ENCODE data around the gene TREML1.
"Not testable (repeated sequence)": the region's sequence is repeated elsewhere in the genome, so short reads cannot be mapped to it uniquely, and the experiment has no call there.

Gene TREML1

DNA sequence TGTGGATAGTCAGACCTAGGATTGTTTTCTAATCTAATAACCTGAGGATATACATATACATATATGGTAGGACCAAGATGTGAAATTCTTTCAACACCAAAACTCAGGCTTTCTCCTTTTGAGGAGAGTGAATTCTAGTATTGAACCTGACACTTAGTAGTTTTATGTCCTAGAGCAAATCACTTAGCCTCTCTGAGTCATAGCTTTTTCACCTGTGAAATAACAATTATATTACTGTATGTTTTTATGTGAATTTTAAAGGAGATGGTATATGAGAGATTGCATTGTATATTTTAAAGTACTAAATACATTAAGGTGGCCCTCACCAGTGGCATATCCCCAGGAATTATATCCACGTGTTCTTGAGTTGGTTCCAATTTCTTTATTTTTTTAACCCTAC, 34.6 kb downstream of the TREML1 start:
- no peak overlapping the region for H3K27ac ChIP-seq (ENCODE audit: low read depth, low read length)
- no peaks in the 10 kb centered on the region for H3K4me1 ChIP-seq (ENCODE audit: control insufficient read depth in 1 of 2, insufficient read depth in 2 of 2, low read length in 2 of 2)
- no peak overlapping the region for H3K4me3 ChIP-seq (ENCODE audit: low read depth in 1 of 2, low read length in 2 of 2)
- no peaks in the 10 kb centered on the region for H3K36me3 ChIP-seq (ENCODE audit: control insufficient read depth in 1 of 2, insufficient read depth in 2 of 2, low read length in 2 of 2)
- H3K9me3 ChIP-seq (ENCODE audit: control insufficient read depth in 1 of 2, low read length in 2 of 2), result no peaks in the 10 kb centered on the region
- H3K9ac ChIP-seq (ENCODE audit: low read depth in 1 of 2, low read length in 2 of 2), result no peak overlapping the region
- no peaks in the 10 kb centered on the region for H3K27me3 ChIP-seq (ENCODE audit: control insufficient read depth in 1 of 2, insufficient read depth in 2 of 2, low read length in 2 of 2)

DNA sequence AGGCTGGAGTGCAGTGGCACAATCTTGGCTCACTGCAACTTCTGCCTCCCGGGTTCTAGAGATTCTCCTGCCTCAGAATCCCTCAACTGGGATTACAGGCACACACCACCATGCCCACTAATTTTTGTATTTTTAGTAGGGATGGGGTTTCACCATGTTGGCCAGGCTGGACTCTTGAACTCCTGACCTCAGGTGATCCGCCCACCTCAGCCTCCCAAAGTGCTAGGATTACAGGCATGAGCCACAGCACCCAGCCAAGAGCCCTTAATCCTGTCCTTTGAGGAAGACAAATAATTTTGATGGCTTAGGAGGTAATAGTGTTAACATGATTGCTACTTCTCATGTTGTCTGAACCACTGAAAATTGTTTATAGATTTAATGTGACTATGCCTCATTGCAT, 39.1 kb downstream of the TREML1 start:
- H3K27ac ChIP-seq (ENCODE audit: low read depth, low read length); H3K4me1 ChIP-seq (ENCODE audit: control insufficient read depth in 1 of 2, insufficient read depth in 2 of 2, low read length in 2 of 2); H3K9me3 ChIP-seq (ENCODE audit: control insufficient read depth in 1 of 2, low read length in 2 of 2); H3K4me3 ChIP-seq (ENCODE audit: low read depth in 1 of 2, low read length in 2 of 2); H3K9ac ChIP-seq (ENCODE audit: low read depth in 1 of 2, low read length in 2 of 2); H3K27me3 ChIP-seq (ENCODE audit: control insufficient read depth in 1 of 2, insufficient read depth in 2 of 2, low read length in 2 of 2); H3K36me3 ChIP-seq (ENCODE audit: control insufficient read depth in 1 of 2, insufficient read depth in 2 of 2, low read length in 2 of 2): not testable (repeated sequence)

DNA sequence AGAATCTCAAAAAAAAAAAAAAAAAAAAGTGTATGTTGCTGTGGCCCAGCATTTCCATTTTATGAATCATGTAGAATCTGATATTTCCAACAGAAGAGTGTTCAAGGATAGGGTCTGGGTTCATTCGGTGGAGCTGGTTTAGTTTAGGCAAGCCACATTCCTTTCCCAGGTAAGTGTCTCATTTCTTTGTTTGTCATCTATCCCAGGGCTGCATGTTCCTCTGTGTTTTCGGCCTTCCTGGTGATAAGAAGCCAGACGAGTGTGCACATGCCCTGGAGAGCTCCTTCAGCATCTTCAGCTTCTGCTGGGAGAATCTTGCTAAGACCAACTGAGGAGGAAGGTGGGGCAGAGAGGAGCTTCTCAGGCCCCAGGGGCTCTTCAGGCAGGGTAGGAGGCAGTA, 43.1 kb downstream of the TREML1 start:
- H3K9me3 ChIP-seq (ENCODE audit: control insufficient read depth in 1 of 2, low read length in 2 of 2), result no peaks in the 10 kb centered on the region
- H3K9ac ChIP-seq (ENCODE audit: low read depth in 1 of 2, low read length in 2 of 2), result no peak overlapping the region
- H3K27ac ChIP-seq (ENCODE audit: low read depth, low read length), result no peak overlapping the region
- no peak overlapping the region for H3K4me3 ChIP-seq (ENCODE audit: low read depth in 1 of 2, low read length in 2 of 2)
- peaks cover 0 to 3% of the 10 kb centered on the region in 2 donors for H3K36me3 ChIP-seq (ENCODE audit: control insufficient read depth in 1 of 2, insufficient read depth in 2 of 2, low read length in 2 of 2)
- no peaks in the 10 kb centered on the region for H3K4me1 ChIP-seq (ENCODE audit: control insufficient read depth in 1 of 2, insufficient read depth in 2 of 2, low read length in 2 of 2)
- no peaks in the 10 kb centered on the region for H3K27me3 ChIP-seq (ENCODE audit: control insufficient read depth in 1 of 2, insufficient read depth in 2 of 2, low read length in 2 of 2)

DNA sequence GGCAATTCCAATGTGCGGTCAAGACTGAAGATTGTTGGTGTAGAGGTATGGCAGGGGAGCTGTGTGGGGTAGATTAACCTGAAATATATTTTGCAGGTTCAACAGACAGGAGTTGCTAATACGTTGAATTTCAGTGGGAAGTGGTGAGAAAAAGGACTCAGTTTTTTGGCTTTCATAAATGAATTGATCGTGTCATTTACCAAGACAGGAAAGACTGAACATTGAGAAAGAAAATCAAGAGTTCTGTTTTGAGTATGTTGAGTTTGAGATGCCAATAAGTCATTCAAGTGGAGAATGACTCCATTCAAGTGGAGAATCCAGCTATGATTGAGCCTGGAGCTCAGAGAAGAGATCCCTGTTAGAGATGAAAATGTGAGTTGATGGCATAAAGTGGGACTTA, 50.3 kb downstream of the TREML1 start:
- no peak overlapping the region for H3K9ac ChIP-seq (ENCODE audit: low read depth in 1 of 2, low read length in 2 of 2)
- no peaks in the 10 kb centered on the region for H3K27me3 ChIP-seq (ENCODE audit: control insufficient read depth in 1 of 2, insufficient read depth in 2 of 2, low read length in 2 of 2)
- H3K9me3 ChIP-seq (ENCODE audit: control insufficient read depth in 1 of 2, low read length in 2 of 2), result no peaks in the 10 kb centered on the region
- no peak overlapping the region for H3K4me3 ChIP-seq (ENCODE audit: low read depth in 1 of 2, low read length in 2 of 2)
- H3K4me1 ChIP-seq (ENCODE audit: control insufficient read depth in 1 of 2, insufficient read depth in 2 of 2, low read length in 2 of 2), result no peaks in the 10 kb centered on the region
- no peak overlapping the region for H3K27ac ChIP-seq (ENCODE audit: low read depth, low read length)
- H3K36me3 ChIP-seq (ENCODE audit: control insufficient read depth in 1 of 2, insufficient read depth in 2 of 2, low read length in 2 of 2), result peaks cover 15 to 16% of the 10 kb centered on the region in 2 donors

DNA sequence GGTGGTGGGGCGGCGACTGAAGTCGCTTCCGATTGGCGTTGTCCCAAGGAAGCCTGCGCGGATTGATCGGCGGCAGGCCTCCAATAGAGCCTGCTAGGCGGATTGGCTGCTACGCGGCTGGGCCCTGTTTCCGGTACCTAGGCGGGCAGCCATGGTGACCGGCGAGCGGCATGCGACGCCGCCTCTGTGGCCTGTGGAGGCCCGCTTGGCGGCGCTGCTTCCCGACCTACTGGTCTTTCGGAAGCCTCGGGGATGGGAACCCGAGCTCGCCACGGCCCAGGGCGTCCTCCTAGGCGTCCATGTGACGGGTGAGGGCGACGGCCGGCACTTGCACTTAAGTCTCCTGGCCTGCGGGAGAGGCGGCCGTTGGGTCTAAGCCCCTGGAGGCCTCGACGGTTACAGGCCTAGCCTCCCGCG, 53.3 kb downstream of the TREML1 start:
- Histone ChIP-seq H3K27ac (ENCODE audit: low read depth, low read length) (no peak overlapping the region), H3K9me3 (ENCODE audit: control insufficient read depth in 1 of 2, low read length in 2 of 2) (no peaks in the 10 kb centered on the region), H3K36me3 (ENCODE audit: control insufficient read depth in 1 of 2, insufficient read depth in 2 of 2, low read length in 2 of 2) (peaks cover 44 to 46% of the 10 kb centered on the region in 2 donors), H3K4me3 (ENCODE audit: low read depth in 1 of 2, low read length in 2 of 2) (no peak overlapping the region), H3K4me1 (ENCODE audit: control insufficient read depth in 1 of 2, insufficient read depth in 2 of 2, low read length in 2 of 2) (no peaks in the 10 kb centered on the region), H3K9ac (ENCODE audit: low read depth in 1 of 2, low read length in 2 of 2) (no peak overlapping the region), H3K27me3 (ENCODE audit: control insufficient read depth in 1 of 2, insufficient read depth in 2 of 2, low read length in 2 of 2) (no peaks in the 10 kb centered on the region)

Data from duodenal mucosa (tissue), 2 donors.